Activated naive CD4-positive, alpha-beta T cell (primary cell): Measurements from ENCODE around the gene ABCC12.
"Not testable (repeated sequence)": the region's sequence is repeated elsewhere in the genome, so short reads cannot be mapped to it uniquely, and the experiment has no call there.

Experiments
- DNase-seq, 4 experiments: peaks; one replicate each; lab custom pipeline; 2025; lab: John Stamatoyannopoulos, UW

The ABCC12 gene

GRCh38 chr16:48155926-48156789 is at the start of gene ABCC12:
ABCC12 (minus strand) TSS chr16:48155993; CDS start chr16:48146424, 9,569 bp downstream.
- no peak for DNase-seq

DNA sequence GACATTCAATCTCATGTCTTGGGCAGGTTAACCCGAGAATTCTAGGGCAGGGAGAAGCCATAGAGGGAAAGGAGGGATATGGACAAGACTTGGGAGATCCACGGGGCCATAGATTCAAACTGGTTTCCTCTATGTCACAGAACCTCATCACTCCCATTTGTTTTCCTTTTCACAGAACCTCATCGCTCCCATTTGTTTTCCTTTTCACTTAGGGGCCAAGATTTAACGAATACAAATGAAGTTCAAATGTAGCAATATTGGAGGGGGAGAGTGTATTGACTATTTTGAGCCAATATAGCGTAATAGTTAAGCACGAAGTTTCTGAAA is 49.0 kb upstream of the ABCC12 start:
- no peak for DNase-seq

DNA sequence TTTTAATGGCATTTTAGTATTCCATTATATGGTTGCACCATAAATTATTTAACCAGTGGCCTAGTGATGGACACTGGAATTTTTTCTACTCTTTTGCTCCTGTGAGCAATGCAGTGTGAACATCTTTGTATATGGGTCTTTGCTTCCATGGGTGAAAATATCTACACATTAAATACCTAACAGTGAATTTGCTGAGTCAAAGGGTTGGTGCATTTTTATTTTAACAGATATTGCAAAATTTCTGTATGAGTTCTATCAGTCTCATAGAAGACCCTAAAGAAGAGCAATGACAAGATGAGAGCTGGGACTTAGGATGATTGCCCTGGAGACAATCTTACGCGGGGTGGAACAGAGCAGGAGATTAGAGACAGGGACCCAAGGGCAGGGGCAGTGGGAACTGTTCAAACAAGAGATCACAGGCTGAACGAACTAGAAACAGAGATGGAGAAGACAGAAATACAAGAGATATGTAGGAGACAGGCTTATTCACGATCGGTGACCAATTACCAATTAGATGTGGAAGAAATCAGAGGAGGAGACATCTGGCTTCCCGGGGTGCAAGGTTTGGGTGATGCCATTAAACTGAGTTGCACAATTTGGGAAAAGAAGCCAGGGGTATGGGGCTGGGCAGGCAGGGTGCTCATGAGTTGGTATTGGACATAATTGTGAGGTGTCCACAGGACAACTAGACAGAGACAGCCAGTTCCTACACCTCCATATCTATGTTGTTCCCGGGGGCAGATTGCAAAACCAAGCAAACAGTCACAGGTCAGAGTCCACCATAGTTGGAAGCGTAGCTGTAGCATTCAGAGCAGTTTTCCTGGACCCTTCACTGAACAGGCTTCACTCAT is 48.4 kb upstream of the ABCC12 start:
- no peak for DNase-seq

DNA sequence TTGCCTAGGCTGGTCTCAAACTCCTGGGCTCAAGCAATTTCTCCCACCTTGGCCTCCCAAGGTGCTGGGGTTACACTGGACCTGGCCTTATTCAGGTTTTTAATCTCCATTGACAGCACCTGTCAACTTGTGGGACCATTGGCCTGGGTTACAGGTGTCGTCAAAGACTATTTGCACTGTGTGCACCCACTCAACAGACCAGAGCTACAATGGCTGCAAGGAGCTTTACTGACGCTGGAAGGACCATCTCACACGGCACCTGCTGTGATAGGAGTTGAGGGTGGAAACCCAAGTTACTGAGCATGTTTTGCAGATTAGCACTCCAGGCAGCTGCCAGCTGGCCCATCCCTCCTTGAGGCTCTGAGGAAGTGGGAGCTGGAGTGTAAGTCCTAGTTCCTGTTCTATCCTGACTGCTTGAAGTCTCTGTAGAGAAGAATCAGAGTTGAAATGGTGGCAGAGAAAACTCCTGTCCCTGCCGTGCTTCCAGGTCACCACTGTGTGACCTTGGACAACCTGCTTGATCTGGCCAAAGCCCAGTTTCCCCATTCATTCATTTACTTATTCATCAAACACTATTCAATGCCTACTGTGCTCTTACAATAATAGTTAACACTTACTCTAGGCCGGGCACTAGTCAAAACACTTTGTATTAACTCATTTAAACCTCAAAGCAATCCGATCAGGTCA is 45.9 kb upstream of the ABCC12 start:
- DNase-seq = no peak

- no peak for DNase-seq
These were observed 41.5 kb upstream of the ABCC12 start for GRCh38 chr16:48197294-48197693.

DNA sequence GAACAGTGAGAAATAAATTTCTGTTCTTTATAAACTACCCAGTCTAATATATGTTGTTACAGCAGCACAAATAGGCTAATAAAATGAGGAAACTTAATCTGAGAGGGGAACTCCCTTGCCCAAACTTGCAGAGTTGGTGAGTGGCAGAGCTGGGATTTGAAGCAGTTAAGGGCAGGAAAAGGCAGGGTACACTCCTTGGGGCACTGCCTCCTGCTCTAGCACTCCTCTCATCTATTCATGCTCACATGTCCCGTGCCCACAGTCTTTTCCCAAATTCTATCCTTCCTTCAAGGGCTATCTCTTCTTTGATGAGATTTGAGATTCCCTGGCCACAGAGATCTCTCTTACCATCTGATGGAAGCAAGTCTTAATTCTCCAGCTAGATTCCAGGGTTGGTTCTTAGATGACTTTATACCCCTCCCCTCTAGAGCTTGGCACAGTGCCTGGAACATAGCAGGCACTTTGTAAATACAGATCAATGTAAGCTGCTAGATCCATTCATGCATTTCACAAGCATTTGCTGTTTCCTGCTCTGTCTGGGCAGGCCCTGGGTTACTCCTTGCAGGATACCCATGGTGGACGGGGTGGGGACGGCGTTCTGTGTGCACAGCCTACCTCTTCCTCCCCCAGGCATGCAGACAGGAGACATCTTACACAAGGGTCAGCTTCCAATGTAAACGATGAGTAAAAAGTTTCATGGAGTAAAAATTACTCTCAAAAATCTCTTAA is 39.2 kb upstream of the ABCC12 start:
- no peak for DNase-seq

GRCh38 chr16:48193846-48194245 is 38.1 kb upstream of the ABCC12 start:
- DNase-seq = no peak

GRCh38 chr16:48188449-48189102 is 32.8 kb upstream of the ABCC12 start:
- no peak for DNase-seq

GRCh38 chr16:48187779-48188178 is 32.0 kb upstream of the ABCC12 start:
- no peak for DNase-seq

GRCh38 chr16:48184681-48185080 is 28.9 kb upstream of the ABCC12 start:
- no peak for DNase-seq

- no peak for DNase-seq
These were observed 27.3 kb upstream of the ABCC12 start for GRCh38 chr16:48182979-48183537.

- DNase-seq = not testable (repeated sequence)
These were observed 26.1 kb upstream of the ABCC12 start for GRCh38 chr16:48181746-48182520.

GRCh38 chr16:48180868-48181480 is 25.2 kb upstream of the ABCC12 start:
- DNase-seq = no peak

- no peak for DNase-seq
These were observed 21.0 kb upstream of the ABCC12 start for GRCh38 chr16:48176635-48177408.

GRCh38 chr16:48173889-48174288 is 18.1 kb upstream of the ABCC12 start:
- no peak for DNase-seq

- no peak for DNase-seq
These were observed 16.9 kb upstream of the ABCC12 start for GRCh38 chr16:48172682-48173081.

- DNase-seq = no peak
These were observed 14.1 kb upstream of the ABCC12 start for GRCh38 chr16:48169896-48170295.

DNA sequence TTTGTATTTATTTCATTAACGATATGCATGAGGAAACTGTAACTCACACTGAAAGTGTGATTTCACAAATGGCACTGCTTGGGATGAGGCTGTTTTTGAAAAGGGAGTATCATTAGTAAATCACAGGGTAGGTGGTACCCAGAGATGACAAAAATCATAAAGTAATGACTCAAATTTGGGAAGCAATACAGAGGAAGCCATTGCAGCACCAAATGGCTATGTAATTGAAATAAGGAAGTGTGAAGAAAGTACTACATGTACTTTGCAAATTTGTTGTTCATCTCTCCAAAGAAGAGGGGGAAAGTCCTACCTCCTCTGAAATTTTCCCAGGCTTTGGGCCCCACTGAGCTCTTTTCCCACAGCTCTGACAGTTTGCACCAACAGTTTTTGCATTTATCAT is 12.3 kb upstream of the ABCC12 start:
- no peak for DNase-seq

- not testable (repeated sequence) for DNase-seq
These were observed 10.8 kb upstream of the ABCC12 start for GRCh38 chr16:48166617-48167016.
